ENCODE measurements around the gene TNFAIP8L3.
A peak's percentile ranks its signal among the peaks of the same experiment; 100 is the strongest.

TNFAIP8L3 gene

GRCh38 chr15:51114437-51115119 lies 19.9 kb upstream of the TNFAIP8L3 start:
- DNase-seq (ENCODE audit: low spot score) = no peak

GRCh38 chr15:51112078-51112477 lies 17.4 kb upstream of the TNFAIP8L3 start:
- DNase-seq (ENCODE audit: low spot score) = no peak

- DNase-seq (ENCODE audit: low spot score) = no peak
Observed at GRCh38 chr15:51111061-51111460, 16.4 kb upstream of the TNFAIP8L3 start.

- DNase-seq (ENCODE audit: low spot score) = no peak
Observed at GRCh38 chr15:51110171-51110570, 15.5 kb upstream of the TNFAIP8L3 start.

GRCh38 chr15:51108933-51109550 lies 14.3 kb upstream of the TNFAIP8L3 start:
- DNase-seq (ENCODE audit: low spot score) = no peak

- DNase-seq (ENCODE audit: low spot score) = no peak
Observed at GRCh38 chr15:51107612-51108011, 12.9 kb upstream of the TNFAIP8L3 start.

- DNase-seq (ENCODE audit: low spot score) = no peak
Observed at GRCh38 chr15:51106481-51106880, 11.8 kb upstream of the TNFAIP8L3 start.

GRCh38 chr15:51105430-51106016 lies 10.8 kb upstream of the TNFAIP8L3 start:
- DNase-seq (ENCODE audit: low spot score) = no peak

GRCh38 chr15:51104512-51104911 lies 9.8 kb upstream of the TNFAIP8L3 start:
- DNase-seq (ENCODE audit: low spot score) = no peak

GRCh38 chr15:51103330-51103729 lies 8.6 kb upstream of the TNFAIP8L3 start:
- no peak for DNase-seq (ENCODE audit: low spot score)

GRCh38 chr15:51100785-51101489 lies 6.2 kb upstream of the TNFAIP8L3 start:
- no peak for DNase-seq (ENCODE audit: low spot score)

GRCh38 chr15:51099185-51099584 lies 4.5 kb upstream of the TNFAIP8L3 start:
- DNase-seq (ENCODE audit: low spot score) = no peak

GRCh38 chr15:51098331-51098619 lies 3.6 kb upstream of the TNFAIP8L3 start:
- no peak for DNase-seq (ENCODE audit: low spot score)

GRCh38 chr15:51097553-51098330 lies 3.0 kb upstream of the TNFAIP8L3 start:
- DNase-seq (ENCODE audit: low spot score) = peak; percentile 32

- DNase-seq (ENCODE audit: low spot score) = no peak
Observed at GRCh38 chr15:51096976-51097375, 2.3 kb upstream of the TNFAIP8L3 start.

GRCh38 chr15:51095681-51096331 lies 1.1 kb upstream of the TNFAIP8L3 start:
- no peak for DNase-seq (ENCODE audit: low spot score)

GRCh38 chr15:51093839-51094605 lies 684 bp downstream of the TNFAIP8L3 start:
- no peak for DNase-seq (ENCODE audit: low spot score)

- no peak for DNase-seq (ENCODE audit: low spot score)
Observed at GRCh38 chr15:51093488-51093838, 1.2 kb downstream of the TNFAIP8L3 start.

- no peak for DNase-seq (ENCODE audit: low spot score)
Observed at GRCh38 chr15:51092480-51093040, 2.1 kb downstream of the TNFAIP8L3 start.

GRCh38 chr15:51090753-51091152 lies 4.0 kb downstream of the TNFAIP8L3 start:
- no peak for DNase-seq (ENCODE audit: low spot score)
